K562 (cell line): ENCODE measurements around the gene SCYL1. TPM values are rescaled to one million over a fixed set of nuclear protein-coding genes. Genes with fewer than 3 reads are reported as not detected.
A peak's percentile ranks its signal among the peaks of the same experiment; 100 is the strongest.

Source experiments
- C11orf30 ChIP-seq: fragments of 450-650 bp; IDR thresholded peaks from 2 replicates; pipeline ENCODE4 v1.6.1; 2016; ENCODE audit warnings: low read depth, mild to moderate bottlenecking
- CEBPG ChIP-seq, 3 experiments: fragments of 200-800 bp in 1 of 3; sonication (Bioruptor generic) in 1 of 3; sonication (generic) in 1 of 3; formaldehyde crosslinking in 1 of 3; IDR thresholded peaks in 2 of 3; conservative IDR thresholded peaks in 1 of 3; 2 replicates each; pipeline versions ENCODE4 v1.6.1 to v1.8.0; 2016 to 2022; ENCODE audit warnings: missing compliant biosample characterization in 2 of 3, missing genetic modification characterization in 2 of 3, mild to moderate bottlenecking in 1 of 3, missing genetic modification reagents in 1 of 3
- DACH1 ChIP-seq: fragments of 450-650 bp; IDR thresholded peaks from 2 replicates; pipeline ENCODE4 v1.6.1; 2018; ENCODE audit not compliant: partially characterized antibody
- ETV6 ChIP-seq, 3 experiments: fragments of 150-350 bp in 1 of 3; sonication (generic) in 1 of 3; formaldehyde crosslinking in 1 of 3; IDR thresholded peaks; 2 replicates each; pipeline versions ENCODE4 v1.6.1 to v1.8.0; 2014 to 2022; ENCODE audit warnings: borderline replicate concordance in 2 of 3, low read depth in 2 of 3, antibody characterized with exemption in 1 of 3, low read length in 1 of 3, mild to moderate bottlenecking in 1 of 3, missing genetic modification reagents in 1 of 3
- GATAD2A ChIP-seq: fragments of 450-650 bp; IDR thresholded peaks from 2 replicates; pipeline ENCODE4 v1.6.1; 2017
- MIER1 ChIP-seq: fragments of 450-650 bp; IDR thresholded peaks from 2 replicates; pipeline ENCODE4 v1.6.1; 2016; ENCODE audit warnings: antibody characterized with exemption, mild to moderate bottlenecking, low read depth
- RCOR1 ChIP-seq, 2 experiments: IDR thresholded peaks; 2 replicates each; pipeline ENCODE4 v1.6.1; 2012; ENCODE audit warnings: low read depth in 2 of 2, low read length in 2 of 2, borderline replicate concordance in 1 of 2, improper control_type of control experiment in 1 of 2
- TAF9B ChIP-seq: fragments of 450-650 bp; IDR thresholded peaks from 2 replicates; pipeline ENCODE4 v1.6.1; 2018; ENCODE audit warnings: mild to moderate bottlenecking; ENCODE audit not compliant: partially characterized antibody
- TCFL5 ChIP-seq: fragments of 250-450 bp; sonication (Bioruptor Pico); conservative IDR thresholded peaks from 2 replicates; pipeline ENCODE4 v1.6.1; 2021; ENCODE audit warnings: mild to moderate bottlenecking, moderate library complexity, matching md5 sums
- ZFPM2 ChIP-seq: fragments of 250-450 bp; sonication (Bioruptor Pico); IDR thresholded peaks from 2 replicates; pipeline ENCODE4 v1.5.1; 2022; ENCODE audit warnings: mild to moderate bottlenecking
- ZFX ChIP-seq: sonication (generic); formaldehyde crosslinking; IDR thresholded peaks from 2 replicates; pipeline ENCODE4 v1.8.0; 2022; ENCODE audit warnings: mild to moderate bottlenecking, missing genetic modification reagents, moderate library complexity
- ZNF766 ChIP-seq: fragments of 200-800 bp; sonication (Bioruptor generic); conservative IDR thresholded peaks from 2 replicates; pipeline ENCODE4 v1.6.1; 2016; ENCODE audit warnings: missing genetic modification characterization, missing compliant biosample characterization
- polyA plus RNA-seq, 8 experiments: library from polyadenylated mRNA; depleted of rRNA in 4 of 8; stranded (reverse) in 5 of 8; unstranded in 3 of 8; fragments of >200 nt; fragmentation: Nextera tagmentation in 2 of 8; fragmentation: Illumina TruSeq in 1 of 8; extraction: Ambion mirVana in 2 of 8; extraction: Trizol in 1 of 8; gene quantifications; 2 replicates each; pipeline versions ENCODE4 v1.2.1 to v1.2.3, GENCODE V29; 2011 to 2014; ENCODE audit warnings: inconsistent platforms in 1 of 8, missing spikeins in 1 of 8
- total RNA-seq, 7 experiments: library from RNA; depleted of rRNA in 6 of 7; stranded (reverse); fragments of >200 nt in 6 of 7; fragmentation: Illumina TruSeq in 2 of 7; extraction: Trizol in 2 of 7; gene quantifications; 2 replicates each; pipeline versions ENCODE4 v1.2.1 to v1.2.3, GENCODE V29; 2011 to 2021; ENCODE audit warnings: low replicate concordance in 1 of 7
- TF ChIP-seq, protein P1 (sequence below): IDR thresholded peaks from 2 replicates; pipeline ENCODE4 v1.6.1; 2012; ENCODE audit warnings: low read depth, low read length, improper control_type of control experiment, borderline replicate concordance
- TF ChIP-seq, protein P2 (sequence below): fragments of 450-650 bp; IDR thresholded peaks from 2 replicates; pipeline ENCODE4 v1.6.1; 2016; ENCODE audit warnings: low read depth, mild to moderate bottlenecking, moderate library complexity
- TF ChIP-seq, protein P3 (sequence below): fragments of 250-450 bp; sonication (Bioruptor Pico); IDR thresholded peaks from 2 replicates; pipeline ENCODE4 v1.4.0; 2020; ENCODE audit warnings: mild to moderate bottlenecking
- TF ChIP-seq, protein P4 (sequence below): sonication (generic); formaldehyde crosslinking; IDR thresholded peaks from 2 replicates; pipeline ENCODE4 v1.8.1; 2022; ENCODE audit warnings: missing genetic modification reagents
- TF ChIP-seq, protein P5 (sequence below): fragments of 450-650 bp; conservative IDR thresholded peaks from 2 replicates; pipeline ENCODE4 v1.6.1; 2016; ENCODE audit warnings: missing genetic modification characterization, low read depth, mild to moderate bottlenecking, control low read depth, missing compliant biosample characterization

The SCYL1 gene
- total and polyA plus RNA-seq, 9 of the 15 experiments (the other 6 are each of a cell fraction or from before 2014, with no cell fraction given): 1.9 to 145 (median 57.6) TPM

DNA sequence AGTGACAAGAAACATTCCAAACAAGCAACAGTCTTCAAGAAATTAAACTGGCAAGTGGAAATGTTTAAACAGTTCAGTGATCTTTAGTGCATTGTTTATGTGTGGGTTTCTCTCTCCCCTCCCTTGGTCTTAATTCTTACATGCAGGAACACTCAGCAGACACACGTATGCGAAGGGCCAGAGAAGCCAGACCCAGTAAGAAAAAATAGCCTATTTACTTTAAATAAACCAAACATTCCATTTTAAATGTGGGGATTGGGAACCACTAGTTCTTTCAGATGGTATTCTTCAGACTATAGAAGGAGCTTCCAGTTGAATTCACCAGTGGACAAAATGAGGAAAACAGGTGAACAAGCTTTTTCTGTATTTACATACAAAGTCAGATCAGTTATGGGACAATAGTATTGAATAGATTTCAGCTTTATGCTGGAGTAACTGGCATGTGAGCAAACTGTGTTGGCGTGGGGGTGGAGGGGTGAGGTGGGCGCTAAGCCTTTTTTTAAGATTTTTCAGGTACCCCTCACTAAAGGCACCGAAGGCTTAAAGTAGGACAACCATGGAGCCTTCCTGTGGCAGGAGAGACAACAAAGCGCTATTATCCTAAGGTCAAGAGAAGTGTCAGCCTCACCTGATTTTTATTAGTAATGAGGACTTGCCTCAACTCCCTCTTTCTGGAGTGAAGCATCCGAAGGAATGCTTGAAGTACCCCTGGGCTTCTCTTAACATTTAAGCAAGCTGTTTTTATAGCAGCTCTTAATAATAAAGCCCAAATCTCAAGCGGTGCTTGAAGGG, 20.0 kb upstream of the SCYL1 start (continued):
- TF ChIP-seq ZNF766: no peak
- TF ChIP-seq, protein P1, sequence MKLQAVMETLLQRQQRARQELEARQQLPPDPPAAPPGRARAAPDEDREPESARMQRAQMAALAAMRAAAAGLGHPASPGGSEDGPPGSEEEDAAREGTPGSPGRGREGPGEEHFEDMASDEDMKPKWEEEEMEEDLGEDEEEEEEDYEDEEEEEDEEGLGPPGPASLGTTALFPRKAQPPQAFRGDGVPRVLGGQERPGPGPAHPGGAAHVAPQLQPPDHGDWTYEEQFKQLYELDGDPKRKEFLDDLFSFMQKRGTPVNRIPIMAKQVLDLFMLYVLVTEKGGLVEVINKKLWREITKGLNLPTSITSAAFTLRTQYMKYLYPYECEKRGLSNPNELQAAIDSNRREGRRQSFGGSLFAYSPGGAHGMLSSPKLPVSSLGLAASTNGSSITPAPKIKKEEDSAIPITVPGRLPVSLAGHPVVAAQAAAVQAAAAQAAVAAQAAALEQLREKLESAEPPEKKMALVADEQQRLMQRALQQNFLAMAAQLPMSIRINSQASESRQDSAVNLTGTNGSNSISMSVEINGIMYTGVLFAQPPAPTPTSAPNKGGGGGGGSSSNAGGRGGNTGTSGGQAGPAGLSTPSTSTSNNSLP: no peak
- TF ChIP-seq, protein P2, sequence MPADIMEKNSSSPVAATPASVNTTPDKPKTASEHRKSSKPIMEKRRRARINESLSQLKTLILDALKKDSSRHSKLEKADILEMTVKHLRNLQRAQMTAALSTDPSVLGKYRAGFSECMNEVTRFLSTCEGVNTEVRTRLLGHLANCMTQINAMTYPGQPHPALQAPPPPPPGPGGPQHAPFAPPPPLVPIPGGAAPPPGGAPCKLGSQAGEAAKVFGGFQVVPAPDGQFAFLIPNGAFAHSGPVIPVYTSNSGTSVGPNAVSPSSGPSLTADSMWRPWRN: no peak
- TF ChIP-seq, protein P3, sequence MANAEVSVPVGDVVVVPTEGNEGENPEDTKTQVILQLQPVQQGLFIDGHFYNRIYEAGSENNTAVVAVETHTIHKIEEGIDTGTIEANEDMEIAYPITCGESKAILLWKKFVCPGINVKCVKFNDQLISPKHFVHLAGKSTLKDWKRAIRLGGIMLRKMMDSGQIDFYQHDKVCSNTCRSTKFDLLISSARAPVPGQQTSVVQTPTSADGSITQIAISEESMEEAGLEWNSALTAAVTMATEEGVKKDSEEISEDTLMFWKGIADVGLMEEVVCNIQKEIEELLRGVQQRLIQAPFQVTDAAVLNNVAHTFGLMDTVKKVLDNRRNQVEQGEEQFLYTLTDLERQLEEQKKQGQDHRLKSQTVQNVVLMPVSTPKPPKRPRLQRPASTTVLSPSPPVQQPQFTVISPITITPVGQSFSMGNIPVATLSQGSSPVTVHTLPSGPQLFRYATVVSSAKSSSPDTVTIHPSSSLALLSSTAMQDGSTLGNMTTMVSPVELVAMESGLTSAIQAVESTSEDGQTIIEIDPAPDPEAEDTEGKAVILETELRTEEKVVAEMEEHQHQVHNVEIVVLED (CRISPR knock-in tag): no peak
- TF ChIP-seq, protein P4, sequence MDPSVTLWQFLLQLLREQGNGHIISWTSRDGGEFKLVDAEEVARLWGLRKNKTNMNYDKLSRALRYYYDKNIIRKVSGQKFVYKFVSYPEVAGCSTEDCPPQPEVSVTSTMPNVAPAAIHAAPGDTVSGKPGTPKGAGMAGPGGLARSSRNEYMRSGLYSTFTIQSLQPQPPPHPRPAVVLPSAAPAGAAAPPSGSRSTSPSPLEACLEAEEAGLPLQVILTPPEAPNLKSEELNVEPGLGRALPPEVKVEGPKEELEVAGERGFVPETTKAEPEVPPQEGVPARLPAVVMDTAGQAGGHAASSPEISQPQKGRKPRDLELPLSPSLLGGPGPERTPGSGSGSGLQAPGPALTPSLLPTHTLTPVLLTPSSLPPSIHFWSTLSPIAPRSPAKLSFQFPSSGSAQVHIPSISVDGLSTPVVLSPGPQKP (CRISPR knock-in tag): no peak
- peak; percentile 40 for TF ChIP-seq ZFX (CRISPR knock-in tag)
- no peak for TF ChIP-seq TCFL5 (CRISPR knock-in tag)
- no peak for TF ChIP-seq TAF9B
- no peak for TF ChIP-seq GATAD2A
- TF ChIP-seq, protein P5, sequence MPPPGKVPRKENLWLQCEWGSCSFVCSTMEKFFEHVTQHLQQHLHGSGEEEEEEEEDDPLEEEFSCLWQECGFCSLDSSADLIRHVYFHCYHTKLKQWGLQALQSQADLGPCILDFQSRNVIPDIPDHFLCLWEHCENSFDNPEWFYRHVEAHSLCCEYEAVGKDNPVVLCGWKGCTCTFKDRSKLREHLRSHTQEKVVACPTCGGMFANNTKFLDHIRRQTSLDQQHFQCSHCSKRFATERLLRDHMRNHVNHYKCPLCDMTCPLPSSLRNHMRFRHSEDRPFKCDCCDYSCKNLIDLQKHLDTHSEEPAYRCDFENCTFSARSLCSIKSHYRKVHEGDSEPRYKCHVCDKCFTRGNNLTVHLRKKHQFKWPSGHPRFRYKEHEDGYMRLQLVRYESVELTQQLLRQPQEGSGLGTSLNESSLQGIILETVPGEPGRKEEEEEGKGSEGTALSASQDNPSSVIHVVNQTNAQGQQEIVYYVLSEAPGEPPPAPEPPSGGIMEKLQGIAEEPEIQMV (tag): no peak
- TF ChIP-seq C11orf30: no peak
- 0 out of 4 replicates have a peak, but pooled peaks of 1 of the 2 experiments have one; percentile 15 for TF ChIP-seq ETV6 (IDR thresholded peaks at IDR 0.05; ENCODE audit: borderline replicate concordance in 1 of 2, low read depth in 2 of 2, low read length in 1 of 2)
- peak; percentile 47; the same call in 1 of the 2 replicates for TF ChIP-seq ETV6 (CRISPR knock-in tag; IDR thresholded peaks at IDR 0.05; ENCODE audit: borderline replicate concordance)
- TF ChIP-seq RCOR1 (IDR thresholded peaks at IDR 0.05; ENCODE audit: borderline replicate concordance in 1 of 2, low read depth in 2 of 2, low read length in 2 of 2): no peak
- TF ChIP-seq DACH1: no peak
- TF ChIP-seq ZFPM2 (CRISPR knock-in tag): no peak
- no peak for TF ChIP-seq MIER1
- no peak for TF ChIP-seq CEBPG (CRISPR knock-in tag; IDR thresholded peaks at IDR 0.05)
- no peak for TF ChIP-seq CEBPG (tag; conservative IDR thresholded peaks at IDR 0.05 in 1 of 2, IDR thresholded peaks at IDR 0.05 in 1 of 2)
